Kidney (tissue), 14 donors: ENCODE results near the gene RASGRP1. TPM values are rescaled to one million over a fixed set of nuclear protein-coding genes. Genes with fewer than 3 reads are reported as not detected.

Experiments used
- DNase-seq, 5 donors: peaks; one replicate each; pipeline ENCODE4 v3.0.0-alpha.2; 2013 to 2020
- FAIRE-seq: peaks from 2 replicates; lab custom pipeline; 2012; peaks lifted over from hg19 to GRCh38; lab: Jason Lieb, UNC
- H3K27ac ChIP-seq, 2 donors: one replicate each; pipeline ENCODE4 v1.7.0; 2013; ENCODE audit warnings: low read depth in 2 of 2, low read length in 2 of 2, inconsistent platforms in 1 of 2
- H3K27me3 ChIP-seq: one replicate; pipeline ENCODE4 v1.7.1; 2013; ENCODE audit warnings: low read length, inconsistent platforms; ENCODE audit not compliant: control insufficient read depth, insufficient read depth
- H3K36me3 ChIP-seq, 3 donors: one replicate each; pipeline versions ENCODE4 v1.7.0 to v1.7.1; 2013; ENCODE audit warnings: low read length in 3 of 3, control low read depth in 1 of 3, inconsistent platforms in 1 of 3; ENCODE audit not compliant: insufficient read depth in 3 of 3, control insufficient read depth in 2 of 3
- H3K4me1 ChIP-seq, 3 donors: one replicate each; pipeline versions ENCODE4 v1.7.0 to v1.7.1; 2013; ENCODE audit warnings: low read length in 3 of 3, inconsistent platforms in 1 of 3, low read depth in 1 of 3; ENCODE audit not compliant: control insufficient read depth in 2 of 3, insufficient read depth in 2 of 3
- H3K4me3 ChIP-seq, 3 donors: one replicate each; pipeline versions ENCODE4 v1.7.0 to v1.8.1; 2013; ENCODE audit warnings: low read length in 3 of 3, control low read depth in 1 of 3, inconsistent platforms in 1 of 3
- H3K9ac ChIP-seq, 3 donors: one replicate each; pipeline versions ENCODE4 v1.7.0 to v1.7.1; 2013; ENCODE audit warnings: low read length in 3 of 3, control low read depth in 1 of 3, inconsistent platforms in 1 of 3
- H3K9me3 ChIP-seq, 3 donors: one replicate each; pipeline versions ENCODE4 v1.7.0 to v1.7.1; 2013; ENCODE audit warnings: low read length in 3 of 3, control low read depth in 1 of 3, inconsistent platforms in 1 of 3; ENCODE audit not compliant: control insufficient read depth in 2 of 3, insufficient read depth in 1 of 3
- intact Hi-C: fragments of 100-400 bp; cut with DNase I; formaldehyde crosslinking; loops from one replicate; pipeline ENCODE4 v1.11.1; 2022
- polyA plus RNA-seq: library from polyadenylated mRNA; stranded (reverse); fragments of 350-450 nt; fragmentation: Illumina TruSeq; extraction: RNeasy Lipid Tissue Mini Kit (QIAGEN cat#74804); gene quantifications from one replicate; pipeline ENCODE4 v1.2.3, GENCODE V29; 2014; ENCODE audit warnings: low read depth, low replicate concordance; ENCODE audit not compliant: insufficient read depth
- total RNA-seq: library from RNA; stranded (reverse); fragmentation: NEBNext Ultra II Directional; extraction: Animal tissue kit (Norgen Biotek cat#: 25700); gene quantifications from one replicate; pipeline ENCODE4 v1.2.1, GENCODE V29; 2021
- TF ChIP-seq, protein P1 (sequence below): IDR thresholded peaks from 3 replicates; pipeline ENCODE4 v1.5.1; 2012; ENCODE audit warnings: mild to moderate bottlenecking, moderate library complexity, borderline replicate concordance; ENCODE audit not compliant: insufficient read depth; ENCODE audit errors: extremely low read depth
- donor health status: control.
- donor health status: control.
- donor health status: control.
- donor health status: control.
- donor health status: control.
- donor health status: DM: yes; HTN: yes; CAD: no.
- donor health status: Normal renal cell carcinoma (clear cell type).

The RASGRP1 gene
- total and polyA plus RNA-seq, 2 donors from 2014 or later: 3.4 to 12.5 TPM

DNA sequence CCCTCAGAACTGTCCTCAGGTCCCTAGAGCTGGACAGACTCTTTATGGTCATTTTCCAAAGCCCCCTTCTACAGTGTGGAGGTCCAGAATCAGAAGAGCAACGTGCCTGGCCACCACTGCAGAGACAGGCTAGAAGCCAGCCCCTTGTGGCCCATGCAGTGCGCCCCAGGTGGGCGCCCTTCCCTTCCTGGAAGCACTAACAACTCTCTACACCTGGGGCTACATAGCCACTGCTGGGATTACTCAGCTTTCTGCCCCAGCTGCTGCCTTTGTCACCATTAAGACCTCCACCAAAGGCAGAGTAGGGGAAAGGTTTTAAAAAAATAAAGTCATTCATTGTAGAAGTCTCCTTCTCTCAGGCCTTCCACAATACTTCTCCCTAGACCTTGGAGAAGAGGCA, 2.3 kb downstream of the RASGRP1 start:
- FAIRE-seq (no peak), DNase-seq (no peak)
- intact Hi-C loops: no loop called here
- Histone ChIP-seq H3K27ac (peak overlapping the region; percentile 0 to 5), H3K36me3 (no peaks in the 10 kb centered on the region), H3K9ac (no peak overlapping the region), H3K27me3 (no peaks in the 10 kb centered on the region), H3K9me3 (no peaks in the 10 kb centered on the region), H3K4me1 (peaks cover 2 to 7% (median 6%) of the 10 kb centered on the region in 3 donors), H3K4me3 (no peak overlapping the region)
- TF ChIP-seq, protein P1, sequence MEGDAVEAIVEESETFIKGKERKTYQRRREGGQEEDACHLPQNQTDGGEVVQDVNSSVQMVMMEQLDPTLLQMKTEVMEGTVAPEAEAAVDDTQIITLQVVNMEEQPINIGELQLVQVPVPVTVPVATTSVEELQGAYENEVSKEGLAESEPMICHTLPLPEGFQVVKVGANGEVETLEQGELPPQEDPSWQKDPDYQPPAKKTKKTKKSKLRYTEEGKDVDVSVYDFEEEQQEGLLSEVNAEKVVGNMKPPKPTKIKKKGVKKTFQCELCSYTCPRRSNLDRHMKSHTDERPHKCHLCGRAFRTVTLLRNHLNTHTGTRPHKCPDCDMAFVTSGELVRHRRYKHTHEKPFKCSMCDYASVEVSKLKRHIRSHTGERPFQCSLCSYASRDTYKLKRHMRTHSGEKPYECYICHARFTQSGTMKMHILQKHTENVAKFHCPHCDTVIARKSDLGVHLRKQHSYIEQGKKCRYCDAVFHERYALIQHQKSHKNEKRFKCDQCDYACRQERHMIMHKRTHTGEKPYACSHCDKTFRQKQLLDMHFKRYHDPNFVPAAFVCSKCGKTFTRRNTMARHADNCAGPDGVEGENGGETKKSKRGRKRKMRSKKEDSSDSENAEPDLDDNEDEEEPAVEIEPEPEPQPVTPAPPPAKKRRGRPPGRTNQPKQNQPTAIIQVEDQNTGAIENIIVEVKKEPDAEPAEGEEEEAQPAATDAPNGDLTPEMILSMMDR: no peak

DNA sequence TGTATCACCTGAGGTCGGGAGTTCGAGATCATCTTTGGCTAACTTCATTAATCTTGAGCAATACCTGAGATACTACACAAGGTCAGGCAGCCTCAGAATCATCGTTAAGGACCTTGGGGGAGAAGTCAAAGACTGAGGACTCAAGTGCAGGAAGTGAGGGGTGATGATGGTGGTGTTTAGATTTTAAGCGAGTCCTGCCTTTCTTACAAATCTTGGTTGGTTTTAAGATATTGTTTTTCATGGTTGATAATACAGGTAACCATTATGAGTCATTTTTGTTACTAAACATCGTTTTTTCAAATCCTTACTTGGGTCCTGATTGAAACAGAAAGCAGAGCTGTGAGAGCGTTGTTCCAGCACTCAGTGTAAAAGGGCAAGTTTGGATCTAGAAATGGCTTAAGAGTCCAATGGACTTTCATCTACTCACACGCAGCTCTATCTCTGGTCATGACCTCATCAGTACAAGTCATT, 4.1 kb downstream of the RASGRP1 start:
- DNase-seq (no peak), FAIRE-seq (no peak)
- no peaks in the 10 kb centered on the region for H3K9me3 ChIP-seq
- no peak overlapping the region for H3K9ac ChIP-seq
- no peaks in the 10 kb centered on the region for H3K27me3 ChIP-seq
- peaks cover 11 to 15% (median 11%) of the 10 kb centered on the region in 3 donors for H3K4me1 ChIP-seq
- H3K27ac ChIP-seq: no peak overlapping the region
- no peaks in the 10 kb centered on the region for H3K36me3 ChIP-seq
- peak overlapping the region in 1 of 3 donors; percentile 59 for H3K4me3 ChIP-seq
- intact Hi-C loops: no loop called here
- TF ChIP-seq, protein P1: no peak

DNA sequence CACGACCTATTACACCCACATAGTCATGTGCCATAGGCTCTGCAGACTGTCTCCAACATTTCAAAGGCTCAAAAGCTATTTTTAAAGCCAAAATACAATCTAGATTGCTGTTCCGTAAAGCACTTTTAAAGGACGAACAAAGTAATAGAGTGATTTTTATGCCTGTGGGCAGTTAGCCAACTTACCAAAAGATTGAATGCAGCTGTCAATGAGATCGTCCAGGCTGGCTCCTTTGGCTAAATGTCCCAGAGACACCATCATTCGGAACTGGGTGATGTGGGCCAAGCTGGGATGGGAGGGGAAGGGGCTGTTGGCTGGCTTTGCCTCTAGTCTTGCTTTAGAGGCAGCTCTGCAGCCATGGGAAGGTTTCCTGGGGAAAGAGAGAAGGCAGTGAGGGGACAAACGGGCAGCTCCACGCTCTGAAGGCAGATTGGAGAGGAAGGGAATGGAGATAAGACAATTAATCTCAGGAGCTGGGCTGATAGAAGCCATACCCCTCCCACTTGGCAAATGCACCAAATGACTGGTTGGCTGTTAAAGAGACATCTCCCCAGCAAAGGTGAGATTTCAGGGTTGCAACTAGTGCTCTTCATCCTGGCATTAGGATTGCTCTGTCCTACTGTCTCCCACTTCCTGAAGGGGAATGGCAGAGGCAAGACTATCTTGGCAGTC, 4.8 kb downstream of the RASGRP1 start:
- Histone ChIP-seq H3K4me1 (peaks cover 11 to 15% (median 11%) of the 10 kb centered on the region in 3 donors), H3K27me3 (no peaks in the 10 kb centered on the region), H3K4me3 (peak overlapping the region in 1 of 3 donors; percentile 59), H3K27ac (peak overlapping the region in 1 of 2 donors; percentile 37), H3K36me3 (no peaks in the 10 kb centered on the region), H3K9ac (no peak overlapping the region), H3K9me3 (no peaks in the 10 kb centered on the region)
- intact Hi-C loops: no loop called here
- FAIRE-seq: no peak
- DNase-seq: peak in 2 of 5 donors; percentile 24 to 52
- TF ChIP-seq, protein P1: no peak
